K562 (cell line): ENCODE measurements around the gene MAP3K4. TPM values are rescaled to one million over a fixed set of nuclear protein-coding genes. Genes with fewer than 3 reads are reported as not detected.

Source experiments
- PTRF ChIP-seq: fragments of 450-650 bp; IDR thresholded peaks from 2 replicates; pipeline ENCODE4 v1.6.1; 2016; ENCODE audit warnings: mild to moderate bottlenecking, missing genetic modification characterization, missing compliant biosample characterization
- ZNF121 ChIP-seq: sonication (generic); formaldehyde crosslinking; conservative IDR thresholded peaks from 2 replicates; pipeline ENCODE4 v1.8.0; 2022; ENCODE audit warnings: missing genetic modification reagents
- ZNF23 ChIP-seq: fragments of 250-450 bp; sonication (Bioruptor Pico); IDR thresholded peaks from 2 replicates; pipeline ENCODE4 v1.4.0; 2020; ENCODE audit warnings: mild to moderate bottlenecking
- ZNF318 ChIP-seq, 2 experiments: fragments of 450-650 bp; IDR thresholded peaks; 2 replicates each; pipeline ENCODE4 v1.6.1; 2016; ENCODE audit warnings: mild to moderate bottlenecking in 2 of 2, borderline replicate concordance in 1 of 2, low read depth in 1 of 2, moderate library complexity in 1 of 2
- polyA plus RNA-seq, 8 experiments: library from polyadenylated mRNA; depleted of rRNA in 4 of 8; stranded (reverse) in 5 of 8; unstranded in 3 of 8; fragments of >200 nt; fragmentation: Nextera tagmentation in 2 of 8; fragmentation: Illumina TruSeq in 1 of 8; extraction: Ambion mirVana in 2 of 8; extraction: Trizol in 1 of 8; gene quantifications; 2 replicates each; pipeline versions ENCODE4 v1.2.1 to v1.2.3, GENCODE V29; 2011 to 2014; ENCODE audit warnings: inconsistent platforms in 1 of 8, missing spikeins in 1 of 8
- total RNA-seq, 7 experiments: library from RNA; depleted of rRNA in 6 of 7; stranded (reverse); fragments of >200 nt in 6 of 7; fragmentation: Illumina TruSeq in 2 of 7; extraction: Trizol in 2 of 7; gene quantifications; 2 replicates each; pipeline versions ENCODE4 v1.2.1 to v1.2.3, GENCODE V29; 2011 to 2021; ENCODE audit warnings: low replicate concordance in 1 of 7
- TF ChIP-seq, protein P1 (sequence below): IDR thresholded peaks from 3 replicates; pipeline ENCODE4 v1.6.1; 2011; ENCODE audit warnings: borderline replicate concordance, mild to moderate bottlenecking; ENCODE audit not compliant: insufficient read length, insufficient read depth

Gene MAP3K4
- total and polyA plus RNA-seq, 9 of the 15 experiments (the other 6 are each of a cell fraction or from before 2014, with no cell fraction given), result 21.0 to 77.2 (median 48.9) TPM

- TF ChIP-seq ZNF23 (CRISPR knock-in tag), result no peak
- TF ChIP-seq PTRF, result no peak
- TF ChIP-seq, protein P1, sequence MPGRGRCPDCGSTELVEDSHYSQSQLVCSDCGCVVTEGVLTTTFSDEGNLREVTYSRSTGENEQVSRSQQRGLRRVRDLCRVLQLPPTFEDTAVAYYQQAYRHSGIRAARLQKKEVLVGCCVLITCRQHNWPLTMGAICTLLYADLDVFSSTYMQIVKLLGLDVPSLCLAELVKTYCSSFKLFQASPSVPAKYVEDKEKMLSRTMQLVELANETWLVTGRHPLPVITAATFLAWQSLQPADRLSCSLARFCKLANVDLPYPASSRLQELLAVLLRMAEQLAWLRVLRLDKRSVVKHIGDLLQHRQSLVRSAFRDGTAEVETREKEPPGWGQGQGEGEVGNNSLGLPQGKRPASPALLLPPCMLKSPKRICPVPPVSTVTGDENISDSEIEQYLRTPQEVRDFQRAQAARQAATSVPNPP, result no peak
- no peak for TF ChIP-seq ZNF318 (IDR thresholded peaks at IDR 0.05; ENCODE audit: borderline replicate concordance in 1 of 2, low read depth in 1 of 2)
- TF ChIP-seq ZNF121 (CRISPR knock-in tag), result no peak
Observed at GRCh38 chr6:161009991-161010390, 18.4 kb downstream of the MAP3K4 start (continued).
